HG02678 (cell line): ENCODE results near the gene ABLIM1.

Experiments
- ATAC-seq: cut with Tn5 transposase; IDR thresholded peaks from one replicate; pipeline ENCODE4 v1.9.1; 2021; ENCODE audit warnings: mild to moderate bottlenecking, moderate library complexity; ENCODE audit not compliant: unreplicated experiment

Gene ABLIM1

DNA sequence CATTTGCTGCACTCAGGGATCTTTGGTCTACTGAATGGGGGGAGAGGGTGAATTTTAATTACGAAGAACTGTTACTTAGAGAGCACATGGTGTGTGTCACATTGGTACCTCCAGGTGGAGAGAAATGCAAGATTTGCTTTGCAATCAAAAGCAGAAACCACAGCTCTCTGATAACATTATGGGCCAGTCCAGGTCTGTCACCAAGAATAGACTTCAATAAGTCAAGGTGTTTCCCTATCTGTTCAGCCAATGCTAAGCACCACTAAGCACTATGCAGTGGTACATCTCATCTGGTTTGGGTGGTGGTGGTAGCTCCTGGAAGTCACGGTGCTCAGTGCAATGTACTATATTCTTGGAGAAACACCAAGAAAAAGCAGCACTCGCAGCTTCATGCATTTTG lies 134.2 kb downstream of the ABLIM1 start:
- ATAC-seq = no peak

DNA sequence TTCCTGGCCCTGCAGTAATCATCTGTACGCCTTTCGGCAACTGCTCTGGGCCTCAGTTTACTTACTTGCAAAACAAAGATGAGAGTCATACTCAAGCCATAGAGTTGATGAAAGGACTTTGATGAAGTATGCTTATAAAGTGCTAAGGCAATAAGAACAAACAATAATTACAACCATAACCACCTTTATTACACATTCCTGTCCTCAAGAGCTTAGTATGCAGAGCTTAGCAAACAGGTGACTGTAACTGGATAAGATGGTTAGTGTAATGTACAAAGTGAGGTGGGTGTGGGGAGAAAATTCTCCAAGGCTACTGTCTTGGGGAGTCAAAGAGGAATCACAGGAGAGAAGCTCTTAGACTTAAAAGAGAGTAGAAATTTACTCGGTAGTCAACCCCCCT lies 136.8 kb downstream of the ABLIM1 start:
- no peak for ATAC-seq

DNA sequence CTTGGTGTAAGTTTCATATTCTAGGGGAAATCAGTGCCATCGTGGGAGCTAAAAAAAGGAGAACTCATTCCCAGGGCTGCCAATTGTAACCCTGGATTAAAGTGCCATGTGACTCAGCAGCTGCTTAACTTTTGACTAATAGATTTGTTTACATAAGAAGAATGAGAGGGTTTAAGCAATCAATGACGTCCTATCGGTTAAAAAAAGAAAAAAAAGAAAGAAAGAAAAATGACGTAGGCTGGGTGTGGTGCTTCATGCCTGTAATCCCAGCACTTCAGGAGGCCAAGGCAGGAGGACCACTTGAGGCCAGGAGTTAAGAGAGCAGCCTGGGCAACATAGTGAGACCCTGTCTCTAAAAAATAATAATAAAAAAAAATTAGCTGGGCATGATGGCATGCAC lies 137.6 kb downstream of the ABLIM1 start:
- ATAC-seq = no peak

GRCh38 chr10:114519756-114520293 lies 138.2 kb downstream of the ABLIM1 start:
- ATAC-seq = no peak

DNA sequence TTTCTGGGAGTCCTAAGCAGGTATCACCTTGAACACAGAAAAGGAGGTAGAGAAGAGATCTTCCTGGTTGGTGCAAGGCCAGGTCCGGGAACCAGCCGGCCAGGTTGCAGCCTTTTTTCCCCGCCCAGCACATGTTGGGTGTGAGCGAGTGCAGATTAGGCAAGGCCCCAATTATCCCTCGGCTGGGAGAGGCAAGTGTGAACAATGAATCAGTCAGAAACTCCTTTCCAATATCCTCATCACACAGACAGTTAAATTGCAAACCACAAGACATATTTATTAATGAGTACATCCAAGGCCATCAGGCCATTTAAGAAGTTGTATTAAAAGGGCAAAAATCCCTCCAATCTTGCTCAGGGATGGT lies 138.8 kb downstream of the ABLIM1 start:
- ATAC-seq = no peak

- no peak for ATAC-seq
Observed at GRCh38 chr10:114518401-114519305, 139.4 kb downstream of the ABLIM1 start.

DNA sequence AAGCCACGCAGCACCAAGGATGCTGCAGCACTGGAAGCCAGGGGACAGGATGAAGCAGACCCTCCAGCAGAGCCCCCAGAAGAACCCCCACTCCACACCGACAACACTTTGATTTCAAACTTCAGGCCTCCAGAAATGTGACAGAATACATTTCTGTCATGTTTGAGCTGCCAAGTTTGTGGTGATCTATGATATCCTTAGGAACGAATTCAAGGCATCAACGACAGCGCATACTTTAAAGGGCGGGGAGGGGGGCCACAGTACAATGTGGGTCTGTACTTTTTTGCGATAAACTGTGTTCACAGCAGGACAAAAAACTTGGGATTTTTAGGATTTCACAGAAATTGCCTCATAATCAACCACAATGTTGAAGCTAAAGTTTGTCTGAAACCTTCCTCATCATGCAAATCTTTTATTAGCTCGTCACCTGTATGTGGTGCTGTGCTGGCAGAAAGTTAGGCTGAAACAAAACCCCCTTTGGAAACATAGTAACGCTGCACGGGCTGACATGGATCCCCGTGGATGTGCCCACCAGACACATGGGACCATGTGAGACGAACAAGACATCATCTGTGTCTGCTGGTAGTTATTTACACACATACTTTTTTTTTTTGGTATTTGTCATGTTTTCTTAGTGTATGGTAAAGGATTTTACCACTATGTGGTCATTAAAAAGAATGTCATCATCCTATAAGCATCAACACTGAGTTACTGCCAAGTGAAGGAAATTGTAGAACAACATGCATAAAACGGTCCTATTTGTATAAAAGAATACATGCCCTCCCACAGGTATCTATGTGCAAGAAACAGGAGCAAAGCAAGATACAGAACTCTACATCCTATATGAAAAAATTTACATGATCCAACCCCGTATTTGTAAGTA lies 140.5 kb downstream of the ABLIM1 start:
- ATAC-seq = no peak

DNA sequence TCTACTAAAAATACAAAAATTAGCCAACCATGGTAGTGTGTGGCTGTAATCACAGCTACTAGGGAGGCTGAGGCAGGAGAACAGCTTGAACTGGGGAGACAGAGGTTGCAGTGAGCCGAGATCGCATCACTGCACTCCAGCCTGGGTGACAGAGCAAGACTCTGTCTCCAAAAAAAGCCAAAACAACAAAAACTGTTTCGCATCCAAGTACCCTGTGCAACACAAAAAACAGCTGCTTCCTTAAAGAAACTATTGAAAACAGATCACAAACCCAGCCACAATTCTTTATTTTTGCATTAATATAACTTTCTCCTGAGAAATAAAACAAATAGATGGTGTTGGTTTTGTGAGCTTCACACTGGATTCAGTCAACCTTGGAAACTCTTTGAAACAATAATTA lies 141.7 kb downstream of the ABLIM1 start:
- no peak for ATAC-seq

DNA sequence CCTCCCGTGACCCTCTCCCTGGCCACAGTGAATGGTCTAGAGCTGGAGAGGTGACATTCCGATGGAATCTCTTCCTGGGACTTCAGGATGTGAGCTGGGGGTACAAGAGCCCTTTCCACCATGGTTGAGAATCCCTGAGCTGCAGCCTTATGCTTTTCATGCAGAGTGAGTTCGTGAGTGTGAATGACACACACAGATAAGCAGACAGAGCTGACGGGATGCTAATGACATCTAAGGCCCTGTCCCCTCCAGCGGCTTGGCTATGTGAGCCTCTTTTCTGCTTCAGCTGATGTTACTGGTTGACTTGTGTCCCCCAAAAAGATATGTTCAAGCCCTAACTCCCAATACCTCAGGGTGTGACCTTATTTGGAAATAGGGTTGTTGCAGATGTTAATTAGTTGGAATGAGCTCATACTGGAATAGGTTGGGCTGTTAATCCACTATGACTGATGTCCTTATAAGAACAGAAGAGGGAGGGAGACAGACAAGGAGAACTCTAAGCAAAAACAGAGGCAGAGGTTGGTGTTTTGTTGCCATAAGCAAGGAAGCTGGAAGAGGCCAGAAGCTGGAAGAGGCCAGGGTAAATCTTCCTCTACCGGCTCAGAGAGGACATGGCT lies 142.7 kb downstream of the ABLIM1 start:
- ATAC-seq = no peak

DNA sequence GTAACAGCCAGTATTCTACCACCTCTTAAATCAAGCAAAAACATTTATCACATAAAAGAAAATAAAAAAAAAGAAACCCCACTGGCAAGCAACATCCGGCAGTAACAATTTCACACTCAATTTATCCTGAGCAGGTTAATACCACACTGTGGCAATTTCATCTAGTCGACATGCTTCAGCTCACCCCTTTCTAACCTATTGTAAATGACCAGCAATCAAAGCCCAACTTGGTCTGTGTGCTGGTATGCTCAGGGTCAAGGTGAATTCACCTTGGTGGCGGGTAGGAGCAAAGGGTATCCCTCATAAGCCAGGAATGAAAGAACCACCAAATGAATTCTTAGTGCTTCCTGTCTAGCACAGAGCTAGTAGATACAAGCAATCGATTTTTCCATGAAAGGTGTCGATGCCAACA lies 144.7 kb downstream of the ABLIM1 start:
- no peak for ATAC-seq

- ATAC-seq = no peak
Observed at GRCh38 chr10:114511881-114512280, 146.2 kb downstream of the ABLIM1 start.

- ATAC-seq = no peak
Observed at GRCh38 chr10:114508376-114508775, 149.7 kb downstream of the ABLIM1 start.

DNA sequence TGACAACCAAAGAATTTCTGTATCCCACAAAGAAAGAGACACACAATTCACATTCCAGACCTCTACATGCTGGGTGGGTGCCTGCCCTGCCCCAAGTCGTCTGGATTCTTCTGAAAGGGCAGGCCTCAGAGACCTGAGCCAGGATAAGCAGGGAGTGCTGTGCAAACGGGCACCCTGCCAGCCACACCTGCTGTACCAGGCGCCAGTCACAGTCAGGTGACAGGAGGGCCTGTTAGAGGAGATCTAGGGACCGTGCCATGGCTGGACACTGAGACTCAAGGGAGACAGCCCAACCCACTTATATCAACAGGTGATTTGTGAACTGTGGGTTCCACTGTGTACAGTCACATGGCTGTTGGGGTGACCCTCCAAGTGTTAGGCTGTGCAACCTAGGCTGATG lies 150.6 kb downstream of the ABLIM1 start:
- ATAC-seq = no peak

DNA sequence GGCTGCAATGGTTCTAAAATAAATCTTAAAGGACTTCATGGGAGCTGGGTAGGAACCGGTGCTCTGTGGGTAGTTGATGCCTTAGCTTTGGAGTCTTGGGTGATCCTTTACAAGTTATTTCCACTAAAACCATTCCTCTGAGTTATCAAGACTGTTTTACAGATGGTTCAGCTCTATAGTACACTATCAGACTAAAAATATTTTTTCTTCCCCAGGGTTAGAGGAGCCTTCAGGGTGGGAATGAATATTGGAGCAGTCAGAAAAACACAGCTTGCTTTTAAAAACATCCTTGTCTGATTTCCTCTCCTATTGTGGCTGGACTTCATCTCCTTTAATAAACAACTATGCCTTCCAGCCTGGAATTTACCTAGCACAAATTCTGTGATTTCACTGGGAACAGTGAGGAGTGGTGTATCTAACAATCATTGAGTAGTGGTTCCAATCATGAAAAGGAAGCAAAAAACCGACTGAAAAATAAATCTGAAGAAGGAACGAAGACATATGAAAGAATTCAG lies 151.1 kb downstream of the ABLIM1 start:
- no peak for ATAC-seq

GRCh38 chr10:114504769-114505579 lies 153.1 kb downstream of the ABLIM1 start:
- ATAC-seq = no peak

DNA sequence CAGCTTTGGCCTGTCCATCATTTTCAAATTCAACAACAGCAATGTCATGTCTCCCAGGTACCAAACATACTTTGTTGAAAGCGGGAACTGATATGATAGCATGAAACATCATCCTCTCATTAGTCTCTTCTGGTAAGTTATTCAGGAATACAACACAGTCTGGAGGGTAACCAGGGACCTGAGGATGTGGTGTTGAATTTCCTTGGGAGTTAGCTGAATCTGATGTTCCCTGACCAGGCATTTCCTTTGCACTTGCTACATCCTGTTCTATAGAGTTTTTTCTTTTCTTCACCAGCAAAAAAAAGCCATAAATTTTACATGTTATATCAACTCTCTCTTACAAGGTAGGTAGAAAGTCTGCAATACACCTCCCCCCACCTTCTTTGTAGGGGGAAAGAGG lies 156.0 kb downstream of the ABLIM1 start:
- no peak for ATAC-seq

- ATAC-seq = no peak
Observed at GRCh38 chr10:114501650-114502049, 156.4 kb downstream of the ABLIM1 start.

DNA sequence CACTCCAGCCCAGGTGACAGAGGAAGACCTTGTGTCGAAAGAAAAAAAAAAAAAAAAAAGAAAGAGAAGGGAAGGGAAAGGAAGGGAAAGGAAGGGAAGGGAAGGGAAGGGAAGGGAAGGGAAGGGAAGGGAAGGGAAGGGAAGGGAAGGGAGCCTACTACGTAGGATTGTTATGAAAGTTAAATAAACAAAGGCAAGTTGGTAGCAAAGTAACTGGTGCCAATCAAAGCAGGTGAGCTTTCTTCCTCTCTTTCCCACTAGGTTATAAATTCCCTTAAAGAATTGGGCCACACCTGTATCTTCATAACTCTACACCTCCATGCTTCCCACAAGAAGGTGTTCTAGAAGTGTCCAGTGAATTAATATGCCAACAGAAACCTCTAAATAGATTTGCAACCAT lies 157.4 kb downstream of the ABLIM1 start:
- ATAC-seq = no peak

DNA sequence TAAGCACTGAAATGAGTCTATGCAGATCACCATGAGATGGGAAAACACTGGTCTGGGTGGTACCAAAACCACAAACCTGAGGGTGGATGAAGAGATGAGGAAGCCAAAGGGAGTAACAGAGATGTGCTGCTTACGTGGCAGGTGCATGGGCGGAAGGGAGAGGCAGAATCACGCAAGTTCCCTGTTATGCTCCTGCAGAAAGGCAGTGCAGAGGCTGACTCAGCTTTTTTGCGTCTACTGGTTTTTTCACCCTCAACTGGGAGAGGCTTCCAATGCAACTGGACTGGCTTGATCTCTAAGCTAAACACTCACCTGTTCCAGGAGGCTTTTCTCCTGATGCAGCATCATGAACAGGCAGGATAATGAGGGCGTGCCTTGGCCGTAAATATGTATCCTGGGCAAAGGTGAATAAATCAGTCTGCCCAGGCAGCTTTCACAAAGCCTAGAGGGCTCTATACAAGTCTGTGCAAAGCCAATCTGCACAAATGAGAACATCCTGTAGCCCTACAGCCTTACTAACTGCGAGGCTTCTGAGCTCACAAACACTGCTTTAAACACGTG lies 158.4 kb downstream of the ABLIM1 start:
- peak; percentile 32 for ATAC-seq

GRCh38 chr10:114499116-114499515 lies 159.0 kb downstream of the ABLIM1 start:
- peak; percentile 17 for ATAC-seq
